ENCODE measurements around the gene STRADB.
"Not testable (repeated sequence)": the region's sequence is repeated elsewhere in the genome, so short reads cannot be mapped to it uniquely, and the experiment has no call there.

The STRADB gene

DNA sequence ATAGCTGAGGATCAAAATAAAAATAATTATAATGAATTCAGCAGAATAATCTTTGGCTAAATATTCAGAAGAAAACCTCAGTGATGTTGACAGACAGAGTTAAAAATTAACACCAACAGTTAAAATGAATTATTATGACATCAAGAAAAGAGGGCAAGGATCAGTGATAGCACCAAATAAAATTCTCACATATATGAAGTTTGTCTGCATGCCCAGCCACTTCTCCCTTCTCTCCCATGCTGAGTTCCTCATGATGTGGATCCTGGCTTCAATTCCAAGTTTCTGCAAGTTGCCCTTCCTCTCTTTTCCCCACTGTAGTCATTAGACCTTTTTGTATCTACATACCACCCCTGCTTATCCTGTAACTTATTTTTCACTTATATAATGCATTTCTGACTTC lies 6.8 kb downstream of the STRADB start:
- no peak for DNase-seq (ENCODE audit: low read depth, low spot score)
- no peak overlapping the region for H3K4me3 ChIP-seq (ENCODE audit: low read length)

DNA sequence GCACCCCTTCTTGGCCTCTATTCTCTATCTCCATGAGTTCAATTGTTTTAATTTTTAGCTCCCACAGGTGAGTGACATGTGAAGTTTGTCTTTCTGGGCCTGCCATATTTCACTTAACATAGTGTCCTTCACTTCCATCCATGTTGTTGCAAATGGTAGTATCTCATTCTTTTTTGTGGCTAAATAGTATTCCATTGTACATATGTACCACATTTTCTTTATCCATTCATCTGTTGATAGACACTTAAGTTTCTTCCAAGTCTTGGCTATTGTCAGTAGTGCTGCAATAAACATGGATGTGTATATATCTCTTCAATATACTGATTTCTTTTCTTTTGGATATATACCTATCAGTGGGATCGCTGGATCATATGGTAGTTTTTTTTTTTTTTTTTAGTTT lies 9.0 kb downstream of the STRADB start:
- no peak overlapping the region for H3K4me3 ChIP-seq (ENCODE audit: low read length)
- no peak for DNase-seq (ENCODE audit: low read depth, low spot score)

DNA sequence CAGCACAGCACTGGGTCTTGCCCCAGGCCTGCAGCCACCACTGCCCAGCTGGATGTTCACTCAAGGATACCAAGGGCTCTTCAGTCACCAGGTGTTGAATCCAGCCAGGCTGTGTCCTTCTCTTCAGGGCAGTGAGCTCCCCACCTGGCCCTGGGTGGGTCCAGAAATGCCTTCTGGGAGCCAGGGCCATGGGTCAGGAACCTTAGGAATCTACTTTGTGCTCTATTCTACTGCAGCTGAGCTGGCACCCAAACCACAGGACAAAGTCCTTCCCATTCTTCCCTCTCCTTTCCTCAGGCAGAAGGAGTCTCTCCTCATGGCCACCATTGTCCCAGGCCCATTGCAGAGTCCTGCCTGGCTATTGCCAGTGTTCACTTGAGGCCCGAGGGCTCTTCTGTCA lies 13.0 kb downstream of the STRADB start:
- no peak overlapping the region for H3K4me3 ChIP-seq (ENCODE audit: low read length)

DNA sequence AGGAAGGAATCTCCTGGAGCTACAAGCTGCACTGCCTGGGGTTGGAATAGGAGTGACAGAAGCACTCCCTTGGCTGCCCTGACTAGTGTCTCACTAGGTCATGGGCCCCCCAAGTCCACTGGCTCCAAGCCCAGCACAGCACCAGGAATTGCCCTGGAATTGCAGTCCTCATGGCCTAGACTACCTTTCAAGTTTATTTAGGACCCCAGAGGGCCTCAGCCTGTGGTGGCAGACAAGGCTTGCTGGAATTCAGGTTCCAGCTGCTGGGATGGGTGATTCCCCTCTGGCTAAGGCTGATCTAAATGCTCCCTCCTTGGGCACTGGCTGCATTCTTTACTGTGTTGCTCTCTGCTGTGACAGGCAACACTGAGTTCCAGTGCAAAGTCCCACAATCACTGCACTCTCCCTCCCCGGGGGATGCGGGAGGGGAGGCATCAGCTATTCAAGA lies 14.0 kb downstream of the STRADB start:
- no peak for DNase-seq (ENCODE audit: low read depth, low spot score)

More for the DNA sequence above, 13.0 kb downstream of the STRADB start:
- no peak for DNase-seq (ENCODE audit: low read depth, low spot score)

DNA sequence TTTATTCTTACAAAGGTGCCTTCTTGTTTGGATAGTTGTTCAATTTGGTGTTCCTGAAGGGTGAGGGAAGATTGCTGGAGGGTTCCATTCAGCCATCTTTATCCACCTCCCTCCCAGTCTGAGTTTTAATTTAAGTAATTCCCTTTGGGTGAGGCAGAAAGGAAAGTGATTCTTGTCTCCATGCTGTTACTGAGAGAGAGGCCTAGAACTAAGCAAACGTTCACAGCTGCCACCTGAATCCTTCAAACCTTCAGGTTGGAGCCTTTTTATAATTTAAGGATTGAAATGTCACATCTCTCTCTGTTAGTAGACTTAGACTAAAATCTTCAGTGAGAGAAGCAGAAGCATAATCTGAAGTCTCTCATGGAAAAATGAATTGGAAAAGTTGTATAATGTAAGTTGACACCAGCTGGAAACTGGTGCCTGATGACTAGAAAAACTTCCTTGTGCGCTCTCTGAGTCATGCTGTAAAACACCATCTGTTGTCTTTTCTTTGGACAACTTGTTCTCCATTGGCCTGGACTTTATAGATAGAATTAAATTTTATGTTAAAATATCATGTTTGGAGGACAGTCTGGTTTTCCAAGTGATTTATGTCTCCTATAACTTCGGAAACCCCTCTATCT lies 14.6 kb downstream of the STRADB start:
- DNase-seq (ENCODE audit: low read depth, low spot score) = no peak
- H3K4me3 ChIP-seq (ENCODE audit: low read length) = no peak overlapping the region

More for the DNA sequence above, 14.0 kb downstream of the STRADB start:
- no peak overlapping the region for H3K4me3 ChIP-seq (ENCODE audit: low read length)

DNA sequence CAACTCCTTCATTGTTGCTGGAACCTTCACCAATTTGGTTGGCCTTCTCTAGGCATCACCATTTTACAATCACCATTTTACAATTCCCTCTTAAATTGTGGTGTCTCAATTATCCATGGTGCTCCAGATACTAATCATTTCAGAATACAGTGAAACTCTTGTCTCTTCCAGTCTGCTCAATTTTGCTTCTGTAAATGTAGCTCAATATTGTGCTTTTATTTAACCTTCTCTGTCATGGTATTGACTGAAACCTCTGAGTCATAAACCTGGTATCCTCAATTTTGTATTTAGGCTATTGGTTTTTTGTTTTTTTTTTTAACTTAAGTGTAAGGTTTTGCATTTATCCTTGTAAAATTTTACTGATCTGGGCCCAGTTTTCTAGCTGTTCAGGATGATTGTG lies 16.1 kb downstream of the STRADB start:
- H3K4me3 ChIP-seq (ENCODE audit: low read length) = no peak overlapping the region
- DNase-seq (ENCODE audit: low read depth, low spot score) = no peak

DNA sequence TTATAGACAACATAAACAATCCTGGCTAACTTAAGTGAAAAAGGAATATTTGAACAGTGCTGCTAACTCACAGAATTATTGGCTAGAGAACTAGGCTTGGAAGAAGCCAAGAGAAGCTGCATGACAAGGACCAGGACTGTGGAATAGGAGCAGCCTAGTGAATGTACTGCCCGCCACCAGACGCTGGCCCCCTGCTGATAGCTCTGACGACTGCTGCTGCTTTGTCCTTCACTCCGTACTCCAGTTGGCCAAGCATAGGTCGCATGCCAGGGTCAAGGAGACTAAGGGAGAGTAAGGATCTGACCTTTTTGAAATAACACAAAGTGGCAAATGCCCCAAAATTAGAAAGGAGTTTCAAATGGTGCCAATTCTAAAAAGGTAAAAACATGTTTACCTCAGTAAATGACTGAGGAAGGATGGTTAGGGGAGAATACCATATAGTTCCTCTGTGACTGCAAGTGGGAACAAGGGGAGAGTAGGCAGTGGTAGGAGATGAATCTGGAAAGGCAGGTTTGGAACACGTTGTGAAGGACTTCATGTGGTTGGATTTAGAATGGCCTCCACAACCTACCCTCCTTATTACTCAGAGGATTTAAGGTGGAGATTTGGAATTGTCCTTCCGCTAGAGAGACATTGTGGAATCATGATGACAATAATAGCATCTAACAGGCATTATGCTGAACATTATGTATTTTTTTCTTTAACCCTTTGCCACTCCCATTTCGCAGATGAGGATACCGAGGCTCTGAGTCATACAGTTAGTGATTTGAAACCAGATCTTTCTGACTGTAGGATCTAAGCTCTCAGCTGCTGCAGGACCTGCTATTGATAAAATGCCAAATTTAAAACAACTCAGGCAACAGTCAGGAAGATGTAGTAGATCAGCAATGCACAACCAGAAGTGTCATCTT lies 19.5 kb downstream of the STRADB start:
- DNase-seq (ENCODE audit: low read depth, low spot score) = no peak
- no peak overlapping the region for H3K4me3 ChIP-seq (ENCODE audit: low read length)

DNA sequence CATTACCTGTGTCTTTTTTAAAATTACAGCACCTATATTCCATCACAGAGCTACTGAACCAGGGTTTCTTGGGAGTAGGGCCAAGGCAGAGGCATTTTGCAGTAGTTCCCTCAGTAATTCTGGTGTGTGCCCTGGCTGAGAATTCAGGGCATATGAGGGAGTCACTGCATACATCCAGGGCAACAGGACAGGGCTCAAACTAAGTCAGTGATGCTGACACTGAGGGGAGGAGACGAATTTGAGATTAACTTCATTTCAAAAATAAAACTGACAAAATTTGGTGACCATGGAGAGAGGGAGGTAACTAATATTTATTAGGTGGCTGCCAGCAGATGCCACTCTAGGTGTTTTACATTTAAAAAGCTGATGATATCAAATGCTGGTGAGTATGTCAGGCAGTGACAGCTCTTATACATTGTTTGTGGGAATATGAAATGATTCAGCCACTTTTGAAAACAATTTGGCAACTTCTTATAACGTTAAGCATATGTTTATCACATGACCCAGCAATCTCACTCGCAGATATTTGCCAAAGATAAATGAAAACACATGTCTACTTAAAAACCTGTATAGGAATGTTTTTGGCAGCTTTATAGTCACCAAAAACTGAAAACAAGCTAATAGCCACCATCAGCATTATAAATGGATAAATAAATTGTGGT lies 20.3 kb downstream of the STRADB start:
- no peak for DNase-seq (ENCODE audit: low read depth, low spot score)
- H3K4me3 ChIP-seq (ENCODE audit: low read length) = no peak overlapping the region

DNA sequence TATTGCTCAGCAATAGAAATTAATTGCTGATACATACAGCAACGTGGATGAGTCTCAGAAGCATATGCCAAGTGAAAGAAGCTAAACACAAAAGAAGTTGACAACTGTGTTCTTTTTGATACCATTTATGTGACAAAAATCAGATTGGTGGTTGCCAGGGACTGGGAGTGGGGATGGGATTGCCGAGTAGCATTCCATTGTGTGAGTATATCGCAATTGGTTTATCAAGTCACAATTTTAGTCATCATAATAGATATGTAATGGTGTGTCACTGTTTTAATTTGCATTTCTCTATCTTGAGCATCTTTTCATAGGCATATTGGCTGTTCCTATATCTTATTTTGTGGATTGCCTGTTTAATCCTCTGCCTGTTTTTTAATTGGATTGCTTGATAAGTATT lies 20.9 kb downstream of the STRADB start:
- no peak for DNase-seq (ENCODE audit: low read depth, low spot score)
- no peak overlapping the region for H3K4me3 ChIP-seq (ENCODE audit: low read length)

DNA sequence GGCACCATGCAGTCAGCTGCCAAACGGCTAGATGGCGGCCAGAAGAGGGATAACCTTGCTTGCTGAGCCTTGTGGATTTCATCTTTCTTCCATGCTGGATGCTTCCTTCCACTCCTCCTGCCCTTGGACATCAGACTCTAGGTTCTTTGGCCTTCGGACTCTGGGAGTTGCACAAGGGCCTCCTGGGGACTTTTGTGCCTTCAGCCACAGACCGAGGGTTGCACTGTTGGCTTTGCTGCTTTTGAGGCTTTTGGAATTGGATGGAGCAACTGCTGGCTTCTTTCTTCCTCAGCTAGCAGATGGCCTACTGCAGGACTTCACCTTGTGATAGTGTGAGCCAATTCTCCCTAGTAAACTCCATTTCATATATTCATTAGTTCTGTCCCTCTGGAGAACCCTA lies 31.0 kb downstream of the STRADB start:
- DNase-seq (ENCODE audit: low read depth, low spot score) = no peak
- no peak overlapping the region for H3K4me3 ChIP-seq (ENCODE audit: low read length)

DNA sequence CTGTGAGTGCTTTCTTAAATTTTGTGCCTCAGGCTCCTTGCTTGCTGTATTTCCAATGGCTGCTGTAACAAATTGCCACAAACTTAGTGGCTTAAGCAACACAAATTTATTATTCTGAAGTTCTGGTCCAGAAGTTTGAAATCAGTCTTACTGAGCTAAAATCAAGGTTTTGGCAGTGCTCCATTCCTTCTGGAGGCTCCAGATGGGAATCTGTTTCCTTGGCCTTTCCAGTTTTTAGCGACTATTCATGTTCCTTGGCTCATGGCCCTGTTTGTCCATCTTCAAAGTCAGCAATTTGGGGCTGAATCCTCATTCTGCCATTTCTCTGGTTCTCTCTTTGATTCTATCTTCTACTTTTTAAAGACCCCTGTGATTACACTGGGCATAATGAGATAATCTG lies 31.8 kb downstream of the STRADB start:
- H3K4me3 ChIP-seq (ENCODE audit: low read length) = no peak overlapping the region
- DNase-seq (ENCODE audit: low read depth, low spot score) = no peak

DNA sequence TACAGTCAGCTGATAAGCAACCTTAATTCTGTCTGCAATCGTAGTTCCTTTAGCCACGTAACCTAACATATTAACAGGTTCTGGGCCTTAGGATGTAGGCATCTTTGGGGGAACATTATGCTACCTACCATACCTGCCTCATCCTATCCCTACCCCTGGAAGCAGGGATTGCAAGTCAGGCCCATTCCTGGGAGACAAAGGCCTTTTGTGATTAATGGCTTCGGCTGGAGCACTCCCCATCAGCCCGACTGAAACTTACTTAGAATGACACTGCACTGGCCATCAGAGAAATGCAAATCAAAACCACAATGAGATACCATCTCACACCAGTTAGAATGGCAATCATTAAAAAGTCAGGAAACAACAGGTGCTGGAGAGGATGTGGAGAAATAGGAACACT lies 32.2 kb downstream of the STRADB start:
- H3K4me3 ChIP-seq (ENCODE audit: low read length); DNase-seq (ENCODE audit: low read depth, low spot score): not testable (repeated sequence)

DNA sequence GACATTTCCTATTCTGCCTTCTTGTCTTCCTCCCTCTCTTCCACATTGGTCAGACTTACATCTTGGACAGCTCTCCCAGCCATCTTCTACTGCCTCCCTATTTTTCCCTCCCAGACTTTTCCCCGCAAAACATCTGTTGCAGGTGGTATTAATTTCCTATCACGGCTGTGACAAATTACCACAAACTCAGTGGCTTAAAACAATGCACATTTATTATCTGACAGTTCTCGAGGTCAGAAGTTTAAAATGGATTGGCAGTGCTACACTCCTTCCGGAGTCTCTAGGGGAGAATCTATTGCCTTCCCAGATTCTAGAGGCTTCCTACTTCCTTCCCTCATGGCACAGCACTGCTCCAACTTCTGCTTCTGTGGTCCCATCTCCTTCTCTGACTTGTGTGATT lies 33.3 kb downstream of the STRADB start:
- no peak for DNase-seq (ENCODE audit: low read depth, low spot score)
- H3K4me3 ChIP-seq (ENCODE audit: low read length) = no peak overlapping the region

DNA sequence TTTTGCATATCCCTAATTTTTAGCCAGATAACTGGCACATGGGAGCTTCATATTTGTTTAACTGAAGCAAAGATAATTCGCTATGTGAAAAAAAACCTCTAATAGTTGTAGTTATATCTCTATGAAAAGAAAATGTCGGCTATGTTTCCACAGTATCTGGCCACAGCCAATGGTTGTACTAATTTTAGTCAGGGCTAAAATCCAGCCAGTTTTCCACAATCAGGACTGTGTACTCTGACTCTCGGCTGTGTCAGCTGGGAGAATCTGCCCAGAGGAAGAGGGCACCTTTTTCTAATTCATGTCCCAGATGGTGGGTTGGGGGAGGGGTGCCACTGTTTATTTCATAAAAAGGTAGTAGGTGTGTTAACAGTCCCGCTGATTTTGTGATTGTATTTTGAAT lies 38.8 kb downstream of the STRADB start:
- DNase-seq (ENCODE audit: low read depth, low spot score) = no peak
- H3K4me3 ChIP-seq (ENCODE audit: low read length) = no peak overlapping the region

DNA sequence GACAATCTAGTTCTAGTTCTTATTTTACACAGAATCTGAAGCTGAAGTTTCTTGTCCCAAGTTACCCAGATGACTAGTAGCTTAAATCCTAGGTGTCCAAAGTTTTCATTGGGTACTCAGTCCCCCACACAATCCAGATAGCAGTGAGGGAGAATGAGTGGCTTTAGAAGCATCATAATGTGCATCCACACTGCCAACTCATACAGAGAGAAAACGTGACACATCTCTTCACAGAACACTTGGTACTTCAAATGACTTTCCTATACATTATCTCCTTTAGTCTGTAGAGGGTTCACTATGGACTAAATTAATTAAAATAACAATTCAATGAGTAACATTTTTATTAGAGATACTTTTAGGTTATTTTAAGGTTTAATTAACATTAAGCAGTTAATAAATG lies 45.2 kb downstream of the STRADB start:
- no peak for DNase-seq (ENCODE audit: low read depth, low spot score)
- no peak overlapping the region for H3K4me3 ChIP-seq (ENCODE audit: low read length)

DNA sequence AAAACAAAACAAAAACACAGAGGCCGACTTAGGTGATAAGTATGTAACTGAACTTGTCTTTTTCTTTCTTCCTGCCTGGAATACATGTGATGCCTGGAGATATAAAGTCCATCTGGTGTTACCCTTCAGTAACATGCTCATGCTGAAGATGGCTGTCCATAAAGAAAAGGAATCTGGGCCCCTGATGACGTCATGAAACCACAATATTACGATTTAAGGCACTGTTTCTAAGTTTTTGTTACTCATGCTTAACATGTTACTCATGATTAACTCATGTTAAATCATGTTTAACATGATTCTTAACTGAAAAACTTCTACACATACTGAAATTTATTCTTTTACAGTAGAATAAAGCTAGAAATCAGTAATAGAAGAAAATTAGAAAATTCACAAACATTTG lies 49.0 kb downstream of the STRADB start:
- no peak for DNase-seq (ENCODE audit: low read depth, low spot score)
- H3K4me3 ChIP-seq (ENCODE audit: low read length) = no peak overlapping the region

DNA sequence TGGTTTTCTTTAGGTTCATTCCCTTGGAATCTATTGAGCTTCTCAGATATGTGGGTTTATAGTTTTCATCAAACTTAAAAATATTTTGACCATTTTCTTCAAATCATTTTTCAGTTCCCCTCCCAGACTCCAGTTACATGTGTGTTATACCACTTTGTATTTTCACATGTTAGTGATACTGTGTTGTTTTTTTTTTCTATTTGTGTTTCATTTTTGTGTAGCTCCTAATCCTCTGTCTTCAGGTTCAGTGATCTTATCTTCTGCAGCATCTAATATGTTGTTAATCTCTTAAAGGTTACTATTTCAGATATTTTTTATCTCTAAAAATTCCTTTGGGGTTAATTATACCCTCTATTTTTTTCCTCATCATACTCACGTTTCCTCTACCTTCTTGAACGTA lies 51.2 kb downstream of the STRADB start:
- no peak for DNase-seq (ENCODE audit: low read depth, low spot score)
- H3K4me3 ChIP-seq (ENCODE audit: low read length) = no peak overlapping the region

DNA sequence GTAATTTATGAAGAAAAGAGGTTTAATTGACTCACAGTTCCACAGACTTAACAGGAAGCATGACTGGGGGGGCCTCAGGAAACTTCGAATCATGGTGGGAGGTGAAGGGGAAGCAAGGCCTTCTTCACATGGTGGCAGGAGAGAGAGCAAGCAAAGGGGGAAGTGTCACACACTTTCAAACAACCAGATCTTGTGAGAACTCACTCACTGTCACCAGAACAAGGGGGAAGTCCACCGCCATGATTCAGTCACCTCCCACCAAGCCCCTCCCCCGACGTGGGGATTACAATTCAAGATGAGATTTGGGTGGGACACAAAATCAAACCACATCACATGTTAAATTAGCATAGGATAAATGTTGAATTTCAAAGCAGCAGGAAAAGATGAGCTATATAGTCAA lies 56.2 kb downstream of the STRADB start:
- no peak for DNase-seq (ENCODE audit: low read depth, low spot score)
- no peak overlapping the region for H3K4me3 ChIP-seq (ENCODE audit: low read length)

DNA sequence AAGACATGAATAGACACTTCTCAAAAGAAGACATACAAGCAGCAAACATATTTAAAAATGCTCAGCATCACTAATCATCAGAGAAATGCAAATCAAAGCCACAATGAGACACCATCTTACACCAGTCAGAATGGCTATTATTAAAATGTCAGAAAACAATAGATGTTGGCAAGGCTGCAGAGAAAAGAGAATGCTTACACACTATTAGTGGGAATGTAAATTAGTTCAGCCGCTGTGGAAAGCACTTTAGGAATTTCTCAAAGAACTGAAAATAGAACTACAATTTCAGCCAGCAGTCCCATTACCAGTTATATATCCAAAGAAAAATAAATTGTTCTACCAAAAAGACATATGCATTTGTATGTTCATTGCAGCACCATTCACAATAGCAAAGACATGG lies 61.7 kb downstream of the STRADB start:
- DNase-seq (ENCODE audit: low read depth, low spot score) = no peak
- no peak overlapping the region for H3K4me3 ChIP-seq (ENCODE audit: low read length)

DNA sequence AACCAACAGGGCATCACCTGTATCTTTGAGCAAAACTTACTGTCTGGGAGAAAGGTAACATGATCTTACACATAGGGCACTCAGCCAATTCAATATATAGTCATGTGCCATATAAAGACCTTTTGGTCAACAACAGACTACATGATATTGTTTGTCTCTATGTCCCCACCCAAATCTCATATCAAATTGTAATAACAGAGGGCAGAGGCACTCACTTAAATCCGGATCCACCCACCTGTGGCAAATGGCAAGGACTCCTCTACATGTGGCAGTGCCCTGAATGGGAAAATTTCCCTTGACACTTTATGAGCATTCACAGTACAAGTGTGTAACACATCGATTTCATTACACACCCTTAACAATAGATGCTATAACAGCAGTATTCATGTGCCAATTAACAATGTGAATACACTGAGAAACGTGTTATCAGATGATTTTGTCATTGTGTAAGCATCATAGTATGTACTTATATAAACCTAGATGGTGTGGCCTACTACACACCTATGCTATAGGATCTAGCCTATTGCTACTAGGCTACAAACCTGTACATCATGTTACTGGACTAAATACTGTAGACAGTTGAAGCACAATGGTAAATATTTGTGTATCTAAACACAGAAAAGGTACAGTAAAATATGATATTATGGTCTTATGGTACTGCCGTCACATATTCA lies 64.2 kb downstream of the STRADB start:
- no peak overlapping the region for H3K4me3 ChIP-seq (ENCODE audit: low read length)
- no peak for DNase-seq (ENCODE audit: low read depth, low spot score)

Data from Jurkat, Clone E6-1 (cell line).